ENCODE measurements around the gene ATP13A3.

The ATP13A3 gene

DNA sequence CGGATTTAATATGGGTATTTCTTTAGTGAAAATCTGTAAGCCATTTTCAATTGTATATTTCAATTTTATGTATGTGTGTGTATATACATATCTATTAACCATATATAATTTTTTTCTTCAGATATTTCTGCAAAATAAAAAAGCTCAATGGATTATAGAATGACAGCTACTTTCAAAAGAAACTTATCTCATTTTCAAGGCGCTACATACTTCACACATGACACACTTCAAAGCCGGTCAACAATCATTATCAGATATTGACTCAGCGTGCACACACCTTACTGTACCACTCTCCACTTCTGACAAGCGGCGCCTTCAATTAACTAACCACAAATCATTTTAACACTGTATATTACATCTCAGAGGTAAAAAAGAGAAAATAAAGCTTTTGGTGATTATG, 39.6 kb downstream of the ATP13A3 start:
- Histone ChIP-seq H4K91ac (ENCODE audit: low read depth, low read length, poor library complexity) (no peak overlapping the region), H3K9ac (ENCODE audit: low read depth, low read length, poor library complexity) (no peak overlapping the region), H3K36me3 (replicated peaks in 1 of 2; ENCODE audit: control insufficient read depth in 2 of 2, insufficient read depth in 2 of 2, low read length in 2 of 2) (peaks cover 12 to 97% of the 10 kb centered on the region in 2 donors), H3K79me1 (ENCODE audit: low read depth, low read length) (no peaks in the 10 kb centered on the region), H3K9me3 (replicated peaks in 1 of 2; ENCODE audit: control insufficient read depth in 2 of 2, insufficient read depth in 1 of 2, low read depth in 1 of 2, low read length in 2 of 2) (no peaks in the 10 kb centered on the region), H2AFZ (ENCODE audit: low read length) (no peak overlapping the region), H3K4me3 (ENCODE audit: low read length in 2 of 2) (no peak overlapping the region), H3K27me3 (ENCODE audit: control insufficient read depth in 3 of 3, insufficient read depth in 3 of 3, low read depth in 1 of 3, low read length in 3 of 3) (no peaks in the 10 kb centered on the region), H2AK5ac (ENCODE audit: low read depth, low read length) (no peak overlapping the region), H3K18ac (ENCODE audit: low read length) (no peak overlapping the region), H2BK15ac (ENCODE audit: low read length) (no peak overlapping the region), H4K8ac (ENCODE audit: low read depth, low read length) (no peak overlapping the region), H3K4me2 (ENCODE audit: insufficient read depth, low read length, poor library complexity, severe bottlenecking) (no peak overlapping the region), H3K4ac (ENCODE audit: low read length) (no peak overlapping the region), H3K4me1 (ENCODE audit: control insufficient read depth in 2 of 2, insufficient read depth in 1 of 2, low read depth in 1 of 2, low read length in 2 of 2) (no peaks in the 10 kb centered on the region), H2BK120ac (ENCODE audit: low read depth, low read length) (no peak overlapping the region), H3K27ac (replicated peaks; ENCODE audit: low read length) (no peak overlapping the region), H3K23ac (ENCODE audit: low read depth, low read length, poor library complexity) (no peak overlapping the region), H2BK12ac (ENCODE audit: low read length) (no peak overlapping the region), H3K14ac (ENCODE audit: low read length) (no peak overlapping the region), H2BK5ac (ENCODE audit: low read length) (no peak overlapping the region)
- WGBS, 2 donors (ENCODE audit: extremely low coverage in 2 of 2, insufficient read length in 2 of 2, insufficient replicate concordance in 1 of 2), result no CpG with 5 or more reads among the region's 6 CpGs
- DNase-seq (ENCODE audit: low spot score), result no peak

DNA sequence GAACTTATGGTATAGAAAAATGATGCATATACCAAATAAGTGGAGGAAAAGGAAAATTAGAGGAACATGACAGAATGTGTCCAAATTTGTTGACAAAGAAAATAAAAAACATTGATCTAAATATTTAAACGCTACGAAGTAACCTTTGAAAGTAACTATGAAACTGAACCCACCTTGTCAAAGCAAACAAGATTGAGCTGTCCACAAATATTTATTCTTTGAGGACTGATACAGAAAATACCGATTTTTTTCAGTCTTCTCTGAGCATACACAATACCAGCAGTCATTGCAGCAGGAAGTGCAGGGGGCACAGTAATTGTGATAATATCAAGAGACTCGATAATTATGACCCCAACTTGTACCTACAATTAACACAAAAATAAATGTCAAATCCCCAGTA, 40.0 kb downstream of the ATP13A3 start:
- Histone ChIP-seq H3K14ac (ENCODE audit: low read length) (no peak overlapping the region), H2BK12ac (ENCODE audit: low read length) (no peak overlapping the region), H2BK5ac (ENCODE audit: low read length) (no peak overlapping the region), H3K9me3 (replicated peaks in 1 of 2; ENCODE audit: control insufficient read depth in 2 of 2, insufficient read depth in 1 of 2, low read depth in 1 of 2, low read length in 2 of 2) (no peaks in the 10 kb centered on the region), H3K4me1 (ENCODE audit: control insufficient read depth in 2 of 2, insufficient read depth in 1 of 2, low read depth in 1 of 2, low read length in 2 of 2) (no peaks in the 10 kb centered on the region), H3K23ac (ENCODE audit: low read depth, low read length, poor library complexity) (no peak overlapping the region), H3K79me1 (ENCODE audit: low read depth, low read length) (no peaks in the 10 kb centered on the region), H3K18ac (ENCODE audit: low read length) (no peak overlapping the region), H2AFZ (ENCODE audit: low read length) (no peak overlapping the region), H4K91ac (ENCODE audit: low read depth, low read length, poor library complexity) (no peak overlapping the region), H2BK120ac (ENCODE audit: low read depth, low read length) (no peak overlapping the region), H3K4me3 (ENCODE audit: low read length in 2 of 2) (no peak overlapping the region), H2BK15ac (ENCODE audit: low read length) (no peak overlapping the region), H3K36me3 (replicated peaks in 1 of 2; ENCODE audit: control insufficient read depth in 2 of 2, insufficient read depth in 2 of 2, low read length in 2 of 2) (peaks cover 13 to 97% of the 10 kb centered on the region in 2 donors), H3K27me3 (ENCODE audit: control insufficient read depth in 3 of 3, insufficient read depth in 3 of 3, low read depth in 1 of 3, low read length in 3 of 3) (no peaks in the 10 kb centered on the region), H4K8ac (ENCODE audit: low read depth, low read length) (no peak overlapping the region), H2AK5ac (ENCODE audit: low read depth, low read length) (no peak overlapping the region), H3K4me2 (ENCODE audit: insufficient read depth, low read length, poor library complexity, severe bottlenecking) (no peak overlapping the region), H3K4ac (ENCODE audit: low read length) (no peak overlapping the region), H3K27ac (replicated peaks; ENCODE audit: low read length) (no peak overlapping the region), H3K9ac (ENCODE audit: low read depth, low read length, poor library complexity) (no peak overlapping the region)
- no peak for DNase-seq (ENCODE audit: low spot score)
- no CpG with 5 or more reads among the region's 4 CpGs for WGBS, 2 donors (ENCODE audit: extremely low coverage in 2 of 2, insufficient read length in 2 of 2, insufficient replicate concordance in 1 of 2)

DNA sequence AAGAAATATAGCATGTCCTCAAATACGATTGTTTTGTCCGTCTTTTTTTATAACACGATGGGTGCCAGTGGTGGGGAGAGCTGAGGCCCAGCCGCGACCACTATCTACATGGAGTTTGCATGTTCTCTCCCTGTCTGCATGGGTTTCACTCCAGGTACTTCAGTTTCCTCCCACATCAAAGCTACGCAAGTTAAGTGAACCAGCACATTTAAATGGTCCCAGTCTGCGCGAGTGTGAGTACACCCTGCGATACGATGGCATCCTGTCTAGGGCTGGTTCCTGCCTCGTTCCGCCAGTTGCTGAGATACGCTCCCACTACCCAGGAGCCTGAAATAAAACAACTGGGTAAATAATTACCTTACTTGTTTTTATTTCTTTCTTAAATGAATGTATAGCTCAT, 40.6 kb downstream of the ATP13A3 start:
- Histone ChIP-seq H2AK5ac (ENCODE audit: low read depth, low read length) (no peak overlapping the region), H3K4me3 (ENCODE audit: low read length in 2 of 2) (no peak overlapping the region), H3K14ac (ENCODE audit: low read length) (no peak overlapping the region), H3K4me2 (ENCODE audit: insufficient read depth, low read length, poor library complexity, severe bottlenecking) (no peak overlapping the region), H3K23ac (ENCODE audit: low read depth, low read length, poor library complexity) (no peak overlapping the region), H3K4ac (ENCODE audit: low read length) (no peak overlapping the region), H2BK12ac (ENCODE audit: low read length) (no peak overlapping the region), H3K79me1 (ENCODE audit: low read depth, low read length) (no peaks in the 10 kb centered on the region), H3K27me3 (ENCODE audit: control insufficient read depth in 3 of 3, insufficient read depth in 3 of 3, low read depth in 1 of 3, low read length in 3 of 3) (no peaks in the 10 kb centered on the region), H3K9me3 (replicated peaks in 1 of 2; ENCODE audit: control insufficient read depth in 2 of 2, insufficient read depth in 1 of 2, low read depth in 1 of 2, low read length in 2 of 2) (no peaks in the 10 kb centered on the region), H3K18ac (ENCODE audit: low read length) (no peak overlapping the region), H3K36me3 (replicated peaks in 1 of 2; ENCODE audit: control insufficient read depth in 2 of 2, insufficient read depth in 2 of 2, low read length in 2 of 2) (peaks cover 15 to 97% of the 10 kb centered on the region in 2 donors), H3K9ac (ENCODE audit: low read depth, low read length, poor library complexity) (no peak overlapping the region), H4K91ac (ENCODE audit: low read depth, low read length, poor library complexity) (no peak overlapping the region), H2BK5ac (ENCODE audit: low read length) (no peak overlapping the region), H3K27ac (replicated peaks; ENCODE audit: low read length) (peak overlapping the region; percentile 23), H2BK120ac (ENCODE audit: low read depth, low read length) (no peak overlapping the region), H2AFZ (ENCODE audit: low read length) (no peak overlapping the region), H3K4me1 (ENCODE audit: control insufficient read depth in 2 of 2, insufficient read depth in 1 of 2, low read depth in 1 of 2, low read length in 2 of 2) (no peaks in the 10 kb centered on the region), H2BK15ac (ENCODE audit: low read length) (no peak overlapping the region), H4K8ac (ENCODE audit: low read depth, low read length) (no peak overlapping the region)
- no CpG with 5 or more reads among the region's 13 CpGs for WGBS, 2 donors (ENCODE audit: extremely low coverage in 2 of 2, insufficient read length in 2 of 2, insufficient replicate concordance in 1 of 2)
- DNase-seq (ENCODE audit: low spot score), result no peak

DNA sequence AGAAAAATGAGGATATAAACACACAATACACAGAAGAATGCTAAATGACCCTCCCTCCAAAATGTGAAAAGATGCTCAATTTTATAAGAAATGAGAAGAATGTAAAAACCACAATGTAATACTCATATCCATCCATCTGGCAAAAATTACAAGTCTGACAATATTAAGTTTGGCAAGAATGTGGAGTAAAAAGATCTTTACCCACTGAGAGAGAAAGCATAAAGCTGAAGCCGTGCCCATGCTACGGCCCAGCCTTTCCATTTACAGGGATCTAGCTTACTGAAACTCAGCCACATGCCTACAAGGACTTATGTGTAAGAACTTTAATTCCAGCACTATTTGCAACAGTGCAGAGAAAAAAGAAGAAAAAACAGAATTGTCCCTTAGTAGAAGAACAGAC, 42.9 kb downstream of the ATP13A3 start:
- no peaks in the 10 kb centered on the region for H3K4me1 ChIP-seq (ENCODE audit: control insufficient read depth in 2 of 2, insufficient read depth in 1 of 2, low read depth in 1 of 2, low read length in 2 of 2)
- H3K27me3 ChIP-seq (ENCODE audit: control insufficient read depth in 3 of 3, insufficient read depth in 3 of 3, low read depth in 1 of 3, low read length in 3 of 3), result no peaks in the 10 kb centered on the region
- no peak overlapping the region for H4K91ac ChIP-seq (ENCODE audit: low read depth, low read length, poor library complexity)
- no peak overlapping the region for H3K4me2 ChIP-seq (ENCODE audit: insufficient read depth, low read length, poor library complexity, severe bottlenecking)
- no peak overlapping the region for H4K8ac ChIP-seq (ENCODE audit: low read depth, low read length)
- no peak overlapping the region for H2AFZ ChIP-seq (ENCODE audit: low read length)
- H2BK12ac ChIP-seq (ENCODE audit: low read length), result no peak overlapping the region
- H3K14ac ChIP-seq (ENCODE audit: low read length), result no peak overlapping the region
- H3K4me3 ChIP-seq (ENCODE audit: low read length in 2 of 2), result no peak overlapping the region
- H2BK120ac ChIP-seq (ENCODE audit: low read depth, low read length), result no peak overlapping the region
- no peak for DNase-seq (ENCODE audit: low spot score)
- H3K18ac ChIP-seq (ENCODE audit: low read length), result no peak overlapping the region
- H3K9ac ChIP-seq (ENCODE audit: low read depth, low read length, poor library complexity), result no peak overlapping the region
- H2BK15ac ChIP-seq (ENCODE audit: low read length), result no peak overlapping the region
- H3K23ac ChIP-seq (ENCODE audit: low read depth, low read length, poor library complexity), result no peak overlapping the region
- no CpG with 5 or more reads among the region's 2 CpGs for WGBS, 2 donors (ENCODE audit: extremely low coverage in 2 of 2, insufficient read length in 2 of 2, insufficient replicate concordance in 1 of 2)
- H3K79me1 ChIP-seq (ENCODE audit: low read depth, low read length), result no peaks in the 10 kb centered on the region
- no peaks in the 10 kb centered on the region for H3K9me3 ChIP-seq (replicated peaks in 1 of 2; ENCODE audit: control insufficient read depth in 2 of 2, insufficient read depth in 1 of 2, low read depth in 1 of 2, low read length in 2 of 2)
- H3K4ac ChIP-seq (ENCODE audit: low read length), result no peak overlapping the region
- no peak overlapping the region for H3K27ac ChIP-seq (replicated peaks; ENCODE audit: low read length)
- H2BK5ac ChIP-seq (ENCODE audit: low read length), result no peak overlapping the region
- no peak overlapping the region for H2AK5ac ChIP-seq (ENCODE audit: low read depth, low read length)
- peaks cover 10 to 98% of the 10 kb centered on the region in 2 donors for H3K36me3 ChIP-seq (replicated peaks in 1 of 2; ENCODE audit: control insufficient read depth in 2 of 2, insufficient read depth in 2 of 2, low read length in 2 of 2)

Data from neuronal stem cell (in vitro differentiated cells).